Ishikawa (cell line): Measurements from ENCODE around the gene ART4.

ENCODE experiments used
- CEBPB ChIP-seq: IDR thresholded peaks from 2 replicates; pipeline ENCODE4 v1.6.1; 2012
- EGR1 ChIP-seq: IDR thresholded peaks from 2 replicates; pipeline ENCODE4 v1.6.1; 2012
- EP300 ChIP-seq: IDR thresholded peaks from 2 replicates; pipeline ENCODE4 v1.6.1; 2012; ENCODE audit warnings: borderline replicate concordance
- MAX ChIP-seq: IDR thresholded peaks from 2 replicates; pipeline ENCODE4 v1.6.1; 2012
- NFIC ChIP-seq: IDR thresholded peaks from 2 replicates; pipeline ENCODE4 v1.6.1; 2012
- RAD21 ChIP-seq: IDR thresholded peaks from 2 replicates; pipeline ENCODE4 v1.6.1; 2012; ENCODE audit warnings: low read depth
- TAF1 ChIP-seq: IDR thresholded peaks from 2 replicates; pipeline ENCODE4 v1.6.1; 2012; ENCODE audit warnings: low read depth, mild to moderate bottlenecking
- TCF12 ChIP-seq: IDR thresholded peaks from 2 replicates; pipeline ENCODE4 v1.6.1; 2012; ENCODE audit warnings: low read depth
- USF1 ChIP-seq: IDR thresholded peaks from 2 replicates; pipeline ENCODE4 v1.6.1; 2012
- YY1 ChIP-seq: IDR thresholded peaks from 2 replicates; pipeline ENCODE4 v1.6.1; 2012; ENCODE audit warnings: low read depth
- TF ChIP-seq, protein P1 (sequence below): IDR thresholded peaks from 2 replicates; pipeline ENCODE4 v1.6.1; 2012; ENCODE audit warnings: low read depth, mild to moderate bottlenecking

- no peak for TF ChIP-seq TAF1
- TF ChIP-seq TCF12: no peak
- no peak for TF ChIP-seq NFIC
- TF ChIP-seq MAX: no peak
- TF ChIP-seq EP300: no peak
- TF ChIP-seq, protein P1, sequence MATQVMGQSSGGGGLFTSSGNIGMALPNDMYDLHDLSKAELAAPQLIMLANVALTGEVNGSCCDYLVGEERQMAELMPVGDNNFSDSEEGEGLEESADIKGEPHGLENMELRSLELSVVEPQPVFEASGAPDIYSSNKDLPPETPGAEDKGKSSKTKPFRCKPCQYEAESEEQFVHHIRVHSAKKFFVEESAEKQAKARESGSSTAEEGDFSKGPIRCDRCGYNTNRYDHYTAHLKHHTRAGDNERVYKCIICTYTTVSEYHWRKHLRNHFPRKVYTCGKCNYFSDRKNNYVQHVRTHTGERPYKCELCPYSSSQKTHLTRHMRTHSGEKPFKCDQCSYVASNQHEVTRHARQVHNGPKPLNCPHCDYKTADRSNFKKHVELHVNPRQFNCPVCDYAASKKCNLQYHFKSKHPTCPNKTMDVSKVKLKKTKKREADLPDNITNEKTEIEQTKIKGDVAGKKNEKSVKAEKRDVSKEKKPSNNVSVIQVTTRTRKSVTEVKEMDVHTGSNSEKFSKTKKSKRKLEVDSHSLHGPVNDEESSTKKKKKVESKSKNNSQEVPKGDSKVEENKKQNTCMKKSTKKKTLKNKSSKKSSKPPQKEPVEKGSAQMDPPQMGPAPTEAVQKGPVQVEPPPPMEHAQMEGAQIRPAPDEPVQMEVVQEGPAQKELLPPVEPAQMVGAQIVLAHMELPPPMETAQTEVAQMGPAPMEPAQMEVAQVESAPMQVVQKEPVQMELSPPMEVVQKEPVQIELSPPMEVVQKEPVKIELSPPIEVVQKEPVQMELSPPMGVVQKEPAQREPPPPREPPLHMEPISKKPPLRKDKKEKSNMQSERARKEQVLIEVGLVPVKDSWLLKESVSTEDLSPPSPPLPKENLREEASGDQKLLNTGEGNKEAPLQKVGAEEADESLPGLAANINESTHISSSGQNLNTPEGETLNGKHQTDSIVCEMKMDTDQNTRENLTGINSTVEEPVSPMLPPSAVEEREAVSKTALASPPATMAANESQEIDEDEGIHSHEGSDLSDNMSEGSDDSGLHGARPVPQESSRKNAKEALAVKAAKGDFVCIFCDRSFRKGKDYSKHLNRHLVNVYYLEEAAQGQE: no peak
- no peak for TF ChIP-seq USF1
- TF ChIP-seq EGR1: no peak
- TF ChIP-seq YY1: no peak
- no peak for TF ChIP-seq RAD21
- TF ChIP-seq CEBPB: no peak
Observed at GRCh38 chr12:14777271-14777670, 66.1 kb downstream of the ART4 start.
